Activated CD8-positive, alpha-beta T cell treated with anti-CD3 and anti-CD28 coated beads for 36 hours (primary cell): ENCODE measurements around the gene ADGRV1. TPM values are rescaled to one million over a fixed set of nuclear protein-coding genes. Genes with fewer than 3 reads are reported as not detected.

Experiments
- ATAC-seq: fragments of 200-7000 bp; cut with Tn5 transposase; one replicate; pipeline ENCODE4 v1.10.0; 2021; ENCODE audit warnings: mild to moderate bottlenecking, moderate library complexity
- CTCF ChIA-PET: fragments of 350-600 bp; sonication (Branson Sonifier 250); formaldehyde crosslinking; loops from one replicate; lab custom pipeline; 2021; ENCODE audit warnings: antibody characterized with exemption; lab: Charles Lee
- POLR2A ChIA-PET: fragments of 350-600 bp; sonication (Branson Sonifier 250); formaldehyde crosslinking; loops from one replicate; lab custom pipeline; 2021; ENCODE audit warnings: antibody characterized with exemption; lab: Charles Lee
- DNase-seq: peaks from one replicate; pipeline ENCODE4 v3.0.0-alpha.2; 2020
- H3K27ac Mint-ChIP-seq: one replicate; pipeline ENCODE4 v1.8.0; 2021; ENCODE audit warnings: mild to moderate bottlenecking, mixed read lengths
- H3K27me3 Mint-ChIP-seq: one replicate; pipeline ENCODE4 v1.8.0; 2021; ENCODE audit warnings: mixed read lengths
- H3K36me3 Mint-ChIP-seq: one replicate; pipeline ENCODE4 v1.8.0; 2021; ENCODE audit warnings: low read depth, mixed read lengths
- H3K4me1 Mint-ChIP-seq: one replicate; pipeline ENCODE4 v1.8.0; 2021; ENCODE audit warnings: low read depth, mixed read lengths
- H3K4me3 Mint-ChIP-seq: one replicate; pipeline ENCODE4 v1.8.0; 2021; ENCODE audit warnings: mild to moderate bottlenecking, moderate library complexity, mixed read lengths
- H3K9me3 Mint-ChIP-seq: one replicate; pipeline ENCODE4 v1.8.0; 2021; ENCODE audit warnings: mixed read lengths
- intact Hi-C: fragments of 100-400 bp; cut with micrococcal nuclease; formaldehyde crosslinking; loops from one replicate; pipeline ENCODE4 v1.10.0; 2022
- total RNA-seq, 2 experiments: library from RNA; stranded (reverse); gene quantifications; one replicate each; pipeline ENCODE4 v1.2.3, GENCODE V29; 2021
- TF ChIP-seq, protein P1 (sequence below): fragments of 200-600 bp; IDR thresholded peaks from one replicate; pipeline ENCODE4 v1.8.0; 2022; ENCODE audit warnings: antibody characterized with exemption, mild to moderate bottlenecking

Gene ADGRV1
- total RNA-seq, 2 experiments from 2014 or later: 0.18 TPM; not detected in 1

DNA sequence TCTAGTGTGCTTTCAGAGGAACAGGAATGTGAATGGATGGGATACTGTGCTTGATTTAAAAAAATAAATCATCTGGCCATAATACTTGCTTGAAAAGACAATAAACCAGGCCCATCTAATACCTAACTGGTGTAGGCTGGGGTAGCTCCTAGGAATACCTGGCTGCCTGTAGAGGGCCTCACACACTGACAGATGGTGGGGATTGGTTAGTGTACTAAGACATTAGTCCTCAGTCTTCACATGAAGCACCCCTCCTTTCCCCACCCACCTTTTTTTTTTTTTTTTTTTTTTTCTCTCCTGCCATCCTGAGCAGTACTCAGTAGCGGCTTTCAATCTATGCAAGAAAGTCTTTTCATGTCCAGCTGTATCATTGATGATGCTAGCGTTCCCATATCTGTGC, 130.5 kb downstream of the ADGRV1 start:
- CTCF ChIA-PET: no interaction called here
- H3K27ac Mint-ChIP-seq: no peak overlapping the region
- TF ChIP-seq, protein P1, sequence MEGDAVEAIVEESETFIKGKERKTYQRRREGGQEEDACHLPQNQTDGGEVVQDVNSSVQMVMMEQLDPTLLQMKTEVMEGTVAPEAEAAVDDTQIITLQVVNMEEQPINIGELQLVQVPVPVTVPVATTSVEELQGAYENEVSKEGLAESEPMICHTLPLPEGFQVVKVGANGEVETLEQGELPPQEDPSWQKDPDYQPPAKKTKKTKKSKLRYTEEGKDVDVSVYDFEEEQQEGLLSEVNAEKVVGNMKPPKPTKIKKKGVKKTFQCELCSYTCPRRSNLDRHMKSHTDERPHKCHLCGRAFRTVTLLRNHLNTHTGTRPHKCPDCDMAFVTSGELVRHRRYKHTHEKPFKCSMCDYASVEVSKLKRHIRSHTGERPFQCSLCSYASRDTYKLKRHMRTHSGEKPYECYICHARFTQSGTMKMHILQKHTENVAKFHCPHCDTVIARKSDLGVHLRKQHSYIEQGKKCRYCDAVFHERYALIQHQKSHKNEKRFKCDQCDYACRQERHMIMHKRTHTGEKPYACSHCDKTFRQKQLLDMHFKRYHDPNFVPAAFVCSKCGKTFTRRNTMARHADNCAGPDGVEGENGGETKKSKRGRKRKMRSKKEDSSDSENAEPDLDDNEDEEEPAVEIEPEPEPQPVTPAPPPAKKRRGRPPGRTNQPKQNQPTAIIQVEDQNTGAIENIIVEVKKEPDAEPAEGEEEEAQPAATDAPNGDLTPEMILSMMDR: no peak
- H3K4me1 Mint-ChIP-seq: no peaks in the 10 kb centered on the region
- no peak for DNase-seq
- no peak overlapping the region for H3K4me3 Mint-ChIP-seq
- H3K9me3 Mint-ChIP-seq: no peaks in the 10 kb centered on the region
- POLR2A ChIA-PET: no interaction called here
- intact Hi-C loops: no loop called here
- no peaks in the 10 kb centered on the region for H3K27me3 Mint-ChIP-seq
- no peak for ATAC-seq
- no peaks in the 10 kb centered on the region for H3K36me3 Mint-ChIP-seq

DNA sequence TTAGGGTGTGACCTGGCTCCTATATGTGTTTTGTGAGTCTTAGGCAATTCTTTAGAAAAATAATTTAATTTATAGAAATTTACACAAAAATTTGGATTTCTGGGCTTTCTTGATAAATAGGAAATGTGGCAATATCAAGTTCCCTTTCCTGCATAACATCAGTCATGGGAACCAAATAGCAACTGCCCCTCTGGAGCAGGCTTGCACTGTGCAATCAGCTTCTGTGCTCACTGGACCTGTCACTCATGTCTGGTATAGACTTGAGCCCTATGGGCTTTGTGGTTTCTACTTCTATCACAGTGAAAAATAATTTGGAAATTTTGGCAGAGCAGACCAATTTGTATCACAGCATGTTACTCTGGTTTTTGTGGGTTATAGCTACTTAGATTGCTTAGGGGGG, 131.7 kb downstream of the ADGRV1 start:
- ChIA-PET POLR2A (no interaction called here), CTCF (no interaction called here)
- Mint-ChIP-seq H3K9me3 (no peaks in the 10 kb centered on the region), H3K4me1 (no peaks in the 10 kb centered on the region), H3K36me3 (no peaks in the 10 kb centered on the region), H3K27me3 (no peaks in the 10 kb centered on the region), H3K4me3 (no peak overlapping the region), H3K27ac (no peak overlapping the region)
- DNase-seq (no peak), ATAC-seq (no peak)
- intact Hi-C loops: no loop called here
- TF ChIP-seq, protein P1: no peak

DNA sequence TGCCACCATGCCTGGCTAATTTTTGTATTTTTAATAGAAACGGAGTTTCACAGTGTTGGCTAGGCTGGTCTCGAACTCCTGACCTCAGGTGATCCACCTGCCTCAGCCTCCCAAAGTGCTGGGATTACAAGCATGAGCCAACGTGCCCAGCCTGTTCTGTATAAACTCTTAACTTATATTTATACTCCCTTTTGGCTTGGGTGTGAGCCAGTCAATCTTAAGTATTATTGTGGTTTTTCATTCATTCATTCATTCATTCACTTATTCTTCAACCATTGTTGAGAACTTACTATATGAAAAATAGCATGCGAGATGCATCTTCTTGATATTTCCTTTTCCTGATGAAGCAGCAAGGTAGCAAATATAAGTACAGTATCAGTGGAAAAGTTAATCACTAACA, 132.9 kb downstream of the ADGRV1 start:
- H3K4me1 Mint-ChIP-seq: no peaks in the 10 kb centered on the region
- ATAC-seq: no peak
- TF ChIP-seq, protein P1: no peak
- no peak overlapping the region for H3K4me3 Mint-ChIP-seq
- no peaks in the 10 kb centered on the region for H3K27me3 Mint-ChIP-seq
- no peaks in the 10 kb centered on the region for H3K36me3 Mint-ChIP-seq
- ChIA-PET CTCF (no interaction called here), POLR2A (no interaction called here)
- no peaks in the 10 kb centered on the region for H3K9me3 Mint-ChIP-seq
- DNase-seq: no peak
- H3K27ac Mint-ChIP-seq: no peak overlapping the region
- intact Hi-C loops: no loop called here

DNA sequence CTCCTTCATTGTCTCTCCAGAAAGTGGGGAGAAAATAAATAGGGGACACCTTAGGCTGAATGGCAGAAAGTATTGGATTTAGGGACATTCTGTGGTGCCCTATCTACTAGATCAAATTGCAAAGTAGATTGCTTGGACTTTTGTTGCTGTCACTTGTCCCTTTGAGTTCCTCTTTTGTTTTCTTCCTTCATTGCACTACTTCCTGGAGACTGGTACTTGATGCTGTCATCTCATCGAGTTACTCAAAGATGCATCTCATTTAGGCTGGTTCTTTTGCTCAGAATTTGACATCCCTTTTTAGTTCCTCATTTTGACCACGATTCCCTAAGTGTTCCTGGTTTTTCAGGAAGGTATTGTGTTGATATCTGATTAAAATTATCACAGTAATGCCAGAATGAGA, 137.6 kb downstream of the ADGRV1 start:
- TF ChIP-seq, protein P1: no peak
- CTCF ChIA-PET: no interaction called here
- no peaks in the 10 kb centered on the region for H3K36me3 Mint-ChIP-seq
- H3K27me3 Mint-ChIP-seq: peaks cover 2% of the 10 kb centered on the region
- intact Hi-C loops: no loop called here
- no peaks in the 10 kb centered on the region for H3K4me1 Mint-ChIP-seq
- no peak overlapping the region for H3K4me3 Mint-ChIP-seq
- POLR2A ChIA-PET: no interaction called here
- DNase-seq (no peak), ATAC-seq (no peak)
- H3K27ac Mint-ChIP-seq: no peak overlapping the region
- H3K9me3 Mint-ChIP-seq: no peaks in the 10 kb centered on the region

DNA sequence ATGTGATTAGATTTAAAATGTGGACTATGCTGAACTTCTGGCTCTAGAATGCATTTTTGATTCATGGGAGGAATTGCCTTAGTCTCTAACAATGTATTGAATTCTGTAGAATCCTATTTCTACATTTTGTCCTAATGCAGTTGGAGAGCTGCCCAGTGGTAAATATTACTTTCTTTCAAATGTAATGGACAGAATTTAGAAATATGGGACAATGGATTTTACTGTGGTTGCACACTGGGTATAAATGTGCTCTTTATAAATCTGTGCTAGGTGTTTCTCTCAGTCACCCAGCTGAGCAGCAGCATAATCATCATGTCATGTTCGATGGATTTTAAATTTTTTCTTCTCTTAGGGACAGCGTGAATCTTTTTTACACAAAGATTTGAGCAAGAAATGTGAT, 141.7 kb downstream of the ADGRV1 start:
- POLR2A ChIA-PET: no interaction called here
- ATAC-seq: no peak
- Mint-ChIP-seq H3K27ac (no peak overlapping the region), H3K27me3 (peaks cover 4% of the 10 kb centered on the region), H3K36me3 (no peaks in the 10 kb centered on the region), H3K9me3 (no peaks in the 10 kb centered on the region), H3K4me1 (no peaks in the 10 kb centered on the region), H3K4me3 (no peak overlapping the region)
- TF ChIP-seq, protein P1: no peak
- DNase-seq: no peak
- CTCF ChIA-PET: no interaction called here
- intact Hi-C loops: no loop called here
